Heart right ventricle (tissue), 16 donors: ENCODE measurements around the gene PAK4. TPM values are rescaled to one million over a fixed set of nuclear protein-coding genes. Genes with fewer than 3 reads are reported as not detected.

ENCODE experiments used
- ATAC-seq, 8 donors: fragments of 200-7000 bp; cut with Tn5 transposase; one replicate each; pipeline ENCODE4 v1.9.1; 2020; ENCODE audit warnings: mild to moderate bottlenecking in 8 of 8, moderate library complexity in 8 of 8, moderate number of reproducible peaks in 1 of 8
- DNase-seq, 2 donors: peaks; one replicate each; pipeline ENCODE4 v3.0.0-alpha.2; 2020
- H3K27ac ChIP-seq, 10 donors: fragments of 200-600 bp; sonication (generic) in 2 of 10; one replicate each; pipeline versions ENCODE4 v1.5.0 to v1.8.0; 2020 to 2022; ENCODE audit warnings: mild to moderate bottlenecking in 3 of 10
- H3K27me3 ChIP-seq, 7 donors: fragments of 200-600 bp; one replicate each; pipeline ENCODE4 v1.8.0; 2021 to 2022; ENCODE audit warnings: mild to moderate bottlenecking in 2 of 7
- H3K36me3 ChIP-seq, 9 donors: fragments of 200-600 bp; sonication (generic) in 1 of 9; one replicate each; pipeline versions ENCODE4 v1.5.0 to v1.8.0; 2020 to 2022; ENCODE audit warnings: mild to moderate bottlenecking in 2 of 9
- H3K4me1 ChIP-seq, 9 donors: fragments of 200-600 bp; sonication (generic) in 1 of 9; one replicate each; pipeline versions ENCODE4 v1.5.0 to v1.8.0; 2020 to 2022; ENCODE audit warnings: mild to moderate bottlenecking in 4 of 9
- H3K4me3 ChIP-seq, 10 donors: fragments of 200-600 bp; sonication (generic) in 2 of 10; one replicate each; pipeline versions ENCODE4 v1.5.0 to v1.8.0; 2020 to 2022; ENCODE audit warnings: mild to moderate bottlenecking in 7 of 10, moderate library complexity in 2 of 10
- H3K9me3 ChIP-seq, 11 donors: fragments of 200-600 bp in 10 of 11; sonication (generic) in 2 of 11; one replicate each; pipeline versions ENCODE4 v1.5.0 to v1.8.0; 2013 to 2022; ENCODE audit warnings: mild to moderate bottlenecking in 2 of 11, control low read depth in 1 of 11, moderate library complexity in 1 of 11
- CTCF ChIP-seq, 9 donors: fragments of 200-600 bp; sonication (generic) in 2 of 9; IDR thresholded peaks; one replicate each; pipeline versions ENCODE4 v1.5.0 to v1.8.0; 2021 to 2022; ENCODE audit warnings: antibody characterized with exemption in 9 of 9, mild to moderate bottlenecking in 5 of 9, moderate library complexity in 1 of 9
- WGBS, 2 donors: extraction: QIAGEN DNeasy Blood & Tissue Kit; methylation state at CpG; one replicate each; pipeline ENCODE4 v1.1.7; 2013; ENCODE audit warnings: inconsistent platforms in 1 of 2; 5-methylcytosine and 5-hydroxymethylcytosine counted together
- intact Hi-C, 10 donors: fragments of 100-400 bp; cut with DNase I; formaldehyde crosslinking; loops; one replicate each; pipeline versions ENCODE4 v1.11.1 to v1.14.2; 2022
- polyA plus RNA-seq, 2 donors: library from polyadenylated mRNA; stranded (reverse); fragments of 200-250 nt; gene quantifications; one replicate each; pipeline ENCODE4 v1.2.3, GENCODE V29; 2013
- total RNA-seq, 10 donors: library from RNA; stranded (reverse); fragmentation: NEBNext Ultra II Directional in 3 of 10; extraction: Animal tissue kit (Norgen Biotek cat#: 25700) in 3 of 10; gene quantifications; one replicate each; pipeline versions ENCODE4 v1.2.1 to v1.2.4, GENCODE V29; 2021 to 2023
- donor health status: Arrhythmogenic right ventricular cardiomyopathy.
- donor health status: ischemic (EF 13 %, LVEDD 7.1; RV severe dilation, severe dysfunction).
- donor health status: healthy with polysubstance abuse.
- donor health status: DM: no; HTN: yes; CAD: no.
- donor health status: DM: no; HTN: no; CAD: no.
- donor health status: ischemic (EF 25% LVEDD 6.9; RV normal size, moderate dysfunction).
- donor health status: ischemic (EF 25% LVEDD 5.7; RV mildly dilated, moderate dysfunction).
- donor health status: healthy.
- donor health status: DM: yes; HTN: yes; CAD: no.
- donor health status: Ischemic cardiomyopathy.
- donor health status: ischemic (EF 35%, LVEDD 5.7; RV mildly dilated, moderate dysfunction).
- donor health status: nonischemic (EF 11% LVEDD 7.7; RV severe dilation, severe dysfunction).
- donor health status: DM: yes; HTN: yes; CAD: no.
- donor health status: PGD.
- donor health status: ischemic (EF 29% LVEDD 5.4; RV normal size, mild dysfunction).
- donor health status: nonischemic (EF 23%, LVEDD 6.1; RV moderate dilation, normal function).

PAK4 gene
- total and polyA plus RNA-seq, 12 donors, result 8.6 to 22.4 (median 16.1) TPM

- no peak for TF ChIP-seq CTCF (IDR thresholded peaks at IDR 0.05)
- ATAC-seq, result peak in 6 of 8 donors; percentile 21 to 60 (median 47)
- Histone ChIP-seq H3K4me3 (peak overlapping the region in 1 of 10 donors; percentile 24), H3K36me3 (no peaks in the 10 kb centered on the region), H3K9me3 (no peaks in the 10 kb centered on the region), H3K27ac (peak overlapping the region in 7 of 10 donors; percentile 11 to 69 (median 37)), H3K27me3 (no peaks in the 10 kb centered on the region), H3K4me1 (peaks cover 7 to 78% (median 51%) of the 10 kb centered on the region in 9 donors)
- intact Hi-C loops, result no loop called here
- DNase-seq, result peak in 1 of 2 donors; percentile 32
- 59 to 71% methylated on average over 22 of the region's 22 CpGs for WGBS, 2 donors
Observed at GRCh38 chr19:39130337-39131254, 5.0 kb downstream of the PAK4 start.

GRCh38 chr19:39131255-39131755, 5.7 kb downstream of the PAK4 start:
- Histone ChIP-seq H3K27ac (peak overlapping the region in 7 of 10 donors; percentile 11 to 73 (median 44)), H3K27me3 (no peaks in the 10 kb centered on the region), H3K36me3 (no peaks in the 10 kb centered on the region), H3K4me3 (peak overlapping the region in 1 of 10 donors; percentile 24), H3K4me1 (peaks cover 7 to 76% (median 49%) of the 10 kb centered on the region in 9 donors), H3K9me3 (no peaks in the 10 kb centered on the region)
- ATAC-seq, result peak; percentile 59 to 82 (median 76)
- peak; percentile 67 to 75 for DNase-seq
- TF ChIP-seq CTCF (IDR thresholded peaks at IDR 0.05), result no peak
- intact Hi-C loops, result no loop called here
- 40 to 41% methylated on average over 18 of the region's 18 CpGs for WGBS, 2 donors

GRCh38 chr19:39132344-39132969, 6.9 kb downstream of the PAK4 start:
- Histone ChIP-seq H3K27ac (peak overlapping the region in 1 of 10 donors; percentile 69), H3K27me3 (no peaks in the 10 kb centered on the region), H3K4me3 (no peak overlapping the region), H3K9me3 (no peaks in the 10 kb centered on the region), H3K36me3 (no peaks in the 10 kb centered on the region), H3K4me1 (peaks cover 7 to 70% (median 47%) of the 10 kb centered on the region in 9 donors)
- 65 to 73% methylated on average over 20 of the region's 20 CpGs for WGBS, 2 donors
- intact Hi-C loops, result no loop called here
- DNase-seq (no peak), ATAC-seq (no peak)
- TF ChIP-seq CTCF (IDR thresholded peaks at IDR 0.05), result no peak
